ENCODE data around the gene RALGAPA2. TPM values are rescaled to one million over a fixed set of nuclear protein-coding genes. Genes with fewer than 3 reads are reported as not detected.
"Not testable (repeated sequence)": the region's sequence is repeated elsewhere in the genome, so short reads cannot be mapped to it uniquely, and the experiment has no call there.

RALGAPA2 gene
- total and polyA plus RNA-seq, 9 donors, result 8.4 to 31.7 (median 19.9) TPM

- 93 to 96% (median 96%) methylated on average over 2 of the region's 2 CpGs for WGBS, 3 donors
- DNase-seq, result no peak
Measured at GRCh38 chr20:20547876-20548266, 164.6 kb downstream of the RALGAPA2 start.

GRCh38 chr20:20547221-20547875 lies 165.1 kb downstream of the RALGAPA2 start:
- no peak overlapping the region for H3K27ac ChIP-seq
- no peak overlapping the region for H3K4me3 ChIP-seq
- DNase-seq, result no peak
- no peaks in the 10 kb centered on the region for H3K36me3 ChIP-seq
- WGBS, 3 donors, result 89 to 90% (median 90%) methylated on average over 5 of the region's 5 CpGs
- intact Hi-C loops (cut with DNase I), result no loop called here
- H3K9me3 ChIP-seq, result no peaks in the 10 kb centered on the region
- TF ChIP-seq EP300 (IDR thresholded peaks at IDR 0.05) (no peak), POLR2A (IDR thresholded peaks at IDR 0.05) (no peak), CTCF (IDR thresholded peaks at IDR 0.05) (no peak)
- peaks cover 2% of the 10 kb centered on the region for H3K4me1 ChIP-seq (ENCODE audit: insufficient read depth)
- H3K27me3 ChIP-seq, result no peaks in the 10 kb centered on the region

More at GRCh38 chr20:20547876-20548266, 164.6 kb downstream of the RALGAPA2 start:
- no peak overlapping the region for H3K4me3 ChIP-seq
- no peaks in the 10 kb centered on the region for H3K9me3 ChIP-seq
- peaks cover 2% of the 10 kb centered on the region for H3K4me1 ChIP-seq (ENCODE audit: insufficient read depth)
- no peaks in the 10 kb centered on the region for H3K36me3 ChIP-seq
- H3K27me3 ChIP-seq, result no peaks in the 10 kb centered on the region
- intact Hi-C loops (cut with DNase I), result no loop called here
- TF ChIP-seq POLR2A (IDR thresholded peaks at IDR 0.05) (no peak), EP300 (IDR thresholded peaks at IDR 0.05) (no peak), CTCF (IDR thresholded peaks at IDR 0.05) (no peak)
- H3K27ac ChIP-seq, result no peak overlapping the region

- WGBS, 3 donors, result 90 to 92% (median 90%) methylated on average over 6 of the region's 6 CpGs
- no peak for TF ChIP-seq POLR2A (IDR thresholded peaks at IDR 0.05)
- intact Hi-C loops (cut with DNase I), result no loop called here
- DNase-seq, result no peak
- Histone ChIP-seq H3K36me3 (no peaks in the 10 kb centered on the region), H3K9me3 (no peaks in the 10 kb centered on the region), H3K27me3 (no peaks in the 10 kb centered on the region), H3K4me1 (ENCODE audit: insufficient read depth) (no peaks in the 10 kb centered on the region), H3K4me3 (no peak overlapping the region), H3K27ac (no peak overlapping the region)
Measured at GRCh38 chr20:20546402-20546801, 166.0 kb downstream of the RALGAPA2 start.

GRCh38 chr20:20543348-20543747 lies 169.1 kb downstream of the RALGAPA2 start:
- 97% methylated on average over 7 of the region's 7 CpGs for WGBS, 3 donors
- H3K27me3 ChIP-seq; H3K4me3 ChIP-seq; intact Hi-C loops (cut with DNase I); H3K9me3 ChIP-seq; DNase-seq; H3K4me1 ChIP-seq (ENCODE audit: insufficient read depth); H3K36me3 ChIP-seq; H3K27ac ChIP-seq: not testable (repeated sequence)

GRCh38 chr20:20536240-20536933 lies 176.1 kb downstream of the RALGAPA2 start:
- intact Hi-C loops (cut with DNase I), result no loop called here
- 23 to 54% (median 37%) methylated on average over 6 of the region's 6 CpGs for WGBS, 3 donors
- H3K9me3 ChIP-seq, result no peaks in the 10 kb centered on the region
- H3K4me1 ChIP-seq (ENCODE audit: insufficient read depth), result no peaks in the 10 kb centered on the region
- no peak overlapping the region for H3K4me3 ChIP-seq
- no peaks in the 10 kb centered on the region for H3K27me3 ChIP-seq
- no peak overlapping the region for H3K27ac ChIP-seq
- DNase-seq, result no peak
- no peak for TF ChIP-seq EP300 (IDR thresholded peaks at IDR 0.05)
- TF ChIP-seq CTCF (IDR thresholded peaks at IDR 0.05), result no peak
- no peak for TF ChIP-seq POLR2A (IDR thresholded peaks at IDR 0.05)
- no peaks in the 10 kb centered on the region for H3K36me3 ChIP-seq

All from ovary (tissue), 9 donors.